IMR-90 (cell line): ENCODE measurements around the gene HOTAIR.

Experiments
- BHLHE40 ChIP-seq: fragments of 150-350 bp; IDR thresholded peaks from 2 replicates; pipeline ENCODE4 v1.6.1; 2016; ENCODE audit warnings: mild to moderate bottlenecking, low read depth, low read length
- CEBPB ChIP-seq: IDR thresholded peaks from 2 replicates; pipeline ENCODE4 v1.6.1; 2012; ENCODE audit warnings: low read depth, low read length, improper control_type of control experiment
- CTCF ChIP-seq: conservative IDR thresholded peaks from 2 replicates; pipeline ENCODE4 v1.5.1; 2012; ENCODE audit warnings: mild to moderate bottlenecking, low read depth, low read length, improper control_type of control experiment
- FOS ChIP-seq: fragments of 150-350 bp; IDR thresholded peaks from 2 replicates; pipeline ENCODE4 v1.6.1; 2016; ENCODE audit warnings: low read depth, low read length
- MAZ ChIP-seq: IDR thresholded peaks from 2 replicates; pipeline ENCODE4 v1.6.1; 2012; ENCODE audit warnings: low read depth, mild to moderate bottlenecking, low read length, improper control_type of control experiment, moderate library complexity, borderline replicate concordance
- MXI1 ChIP-seq: IDR thresholded peaks from 2 replicates; pipeline ENCODE4 v1.6.1; 2012; ENCODE audit warnings: low read depth, mild to moderate bottlenecking, low read length, moderate library complexity, borderline replicate concordance
- POLR2A ChIP-seq: IDR thresholded peaks from 2 replicates; pipeline ENCODE4 v1.6.1; 2012; ENCODE audit warnings: mild to moderate bottlenecking, low read depth, low read length
- RAD21 ChIP-seq: IDR thresholded peaks from 2 replicates; pipeline ENCODE4 v1.6.1; 2012; ENCODE audit warnings: low read length, improper control_type of control experiment
- RCOR1 ChIP-seq: IDR thresholded peaks from 2 replicates; pipeline ENCODE4 v1.6.1; 2012; ENCODE audit warnings: mild to moderate bottlenecking, low read length, improper control_type of control experiment; ENCODE audit not compliant: insufficient replicate concordance
- RFX5 ChIP-seq: IDR thresholded peaks from 2 replicates; pipeline ENCODE4 v1.8.0; 2012; ENCODE audit warnings: low read depth, mild to moderate bottlenecking, low read length, moderate library complexity
- SMC3 ChIP-seq: fragments of 150-350 bp; IDR thresholded peaks from 2 replicates; pipeline ENCODE4 v1.6.1; 2016; ENCODE audit warnings: low read depth, mild to moderate bottlenecking, antibody characterized with exemption, low read length, moderate library complexity
- USF2 ChIP-seq: fragments of 150-350 bp; IDR thresholded peaks from 2 replicates; pipeline ENCODE4 v1.6.1; 2017; ENCODE audit warnings: mild to moderate bottlenecking, antibody characterized with exemption, low read length, low read depth
- TF ChIP-seq, protein P1 (sequence below): fragments of 150-350 bp; IDR thresholded peaks from 2 replicates; pipeline ENCODE4 v1.6.1; 2016; ENCODE audit warnings: low read depth, mild to moderate bottlenecking, low read length, moderate library complexity, borderline replicate concordance

DNA sequence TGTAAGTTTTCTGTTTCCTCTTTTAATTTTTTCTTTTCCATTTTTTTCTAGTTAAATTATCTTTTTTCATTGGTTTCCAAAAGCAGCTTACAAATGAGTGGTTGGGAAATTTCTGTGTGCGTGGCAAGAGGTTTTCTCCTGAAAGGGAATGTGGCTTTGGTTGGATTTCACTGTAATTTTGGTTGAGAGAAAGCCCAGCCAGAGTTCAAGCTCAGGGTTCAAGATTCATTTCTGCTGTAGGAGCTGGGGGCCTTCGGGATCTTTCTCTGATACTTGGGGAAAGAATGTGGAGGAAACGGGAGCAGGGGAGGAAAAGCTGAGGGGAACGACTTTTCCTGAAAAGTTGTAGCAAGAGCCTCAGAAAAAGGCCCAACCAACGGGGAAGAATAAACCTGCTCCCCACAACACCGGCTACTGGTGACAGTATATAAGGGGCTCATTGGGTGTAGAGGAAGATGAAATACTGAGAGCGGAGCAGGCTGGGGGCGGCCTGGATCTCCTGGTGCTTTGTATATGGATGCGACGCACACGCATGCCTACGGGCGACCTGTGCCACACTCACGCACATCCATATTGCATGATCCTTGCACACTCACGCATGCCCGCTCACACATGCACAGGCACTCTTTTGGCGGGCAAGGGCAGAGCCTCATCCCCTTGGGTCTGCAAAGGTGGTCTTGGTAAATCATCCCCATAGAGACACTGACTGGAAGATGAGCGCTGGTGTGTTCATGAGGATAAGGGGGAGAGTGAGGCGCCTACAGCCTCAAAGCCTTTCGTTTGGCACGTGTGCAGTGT lies 12.1 kb upstream of the HOTAIR start:
- TF ChIP-seq CTCF (no peak), FOS (no peak), RAD21 (no peak), BHLHE40 (no peak), USF2 (no peak), RFX5 (no peak), MXI1 (no peak), POLR2A (no peak), SMC3 (no peak), CEBPB (no peak), RCOR1 (no peak), MAZ (no peak)
- TF ChIP-seq, protein P1, sequence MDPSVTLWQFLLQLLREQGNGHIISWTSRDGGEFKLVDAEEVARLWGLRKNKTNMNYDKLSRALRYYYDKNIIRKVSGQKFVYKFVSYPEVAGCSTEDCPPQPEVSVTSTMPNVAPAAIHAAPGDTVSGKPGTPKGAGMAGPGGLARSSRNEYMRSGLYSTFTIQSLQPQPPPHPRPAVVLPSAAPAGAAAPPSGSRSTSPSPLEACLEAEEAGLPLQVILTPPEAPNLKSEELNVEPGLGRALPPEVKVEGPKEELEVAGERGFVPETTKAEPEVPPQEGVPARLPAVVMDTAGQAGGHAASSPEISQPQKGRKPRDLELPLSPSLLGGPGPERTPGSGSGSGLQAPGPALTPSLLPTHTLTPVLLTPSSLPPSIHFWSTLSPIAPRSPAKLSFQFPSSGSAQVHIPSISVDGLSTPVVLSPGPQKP, result no peak
